ENCODE results near the gene CFAP126.

- TF ChIP-seq, protein P1, sequence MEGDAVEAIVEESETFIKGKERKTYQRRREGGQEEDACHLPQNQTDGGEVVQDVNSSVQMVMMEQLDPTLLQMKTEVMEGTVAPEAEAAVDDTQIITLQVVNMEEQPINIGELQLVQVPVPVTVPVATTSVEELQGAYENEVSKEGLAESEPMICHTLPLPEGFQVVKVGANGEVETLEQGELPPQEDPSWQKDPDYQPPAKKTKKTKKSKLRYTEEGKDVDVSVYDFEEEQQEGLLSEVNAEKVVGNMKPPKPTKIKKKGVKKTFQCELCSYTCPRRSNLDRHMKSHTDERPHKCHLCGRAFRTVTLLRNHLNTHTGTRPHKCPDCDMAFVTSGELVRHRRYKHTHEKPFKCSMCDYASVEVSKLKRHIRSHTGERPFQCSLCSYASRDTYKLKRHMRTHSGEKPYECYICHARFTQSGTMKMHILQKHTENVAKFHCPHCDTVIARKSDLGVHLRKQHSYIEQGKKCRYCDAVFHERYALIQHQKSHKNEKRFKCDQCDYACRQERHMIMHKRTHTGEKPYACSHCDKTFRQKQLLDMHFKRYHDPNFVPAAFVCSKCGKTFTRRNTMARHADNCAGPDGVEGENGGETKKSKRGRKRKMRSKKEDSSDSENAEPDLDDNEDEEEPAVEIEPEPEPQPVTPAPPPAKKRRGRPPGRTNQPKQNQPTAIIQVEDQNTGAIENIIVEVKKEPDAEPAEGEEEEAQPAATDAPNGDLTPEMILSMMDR (IDR thresholded peaks at IDR 0.05): no peak
- TF ChIP-seq EZH2 (IDR thresholded peaks at IDR 0.05; ENCODE audit: borderline replicate concordance, insufficient read depth, low read depth, low read length, poor library complexity, severe bottlenecking): no peak
These were observed 10.3 kb upstream of the CFAP126 start for GRCh38 chr1:161378014-161378413.

All from B cell (primary cell).